GM12891 (cell line): ENCODE measurements around the gene NKX3-2.

Source experiments
- PAX5 ChIP-seq: IDR thresholded peaks from 2 replicates; pipeline ENCODE4 v1.6.1; 2011; ENCODE audit warnings: low read length, moderate library complexity, mild to moderate bottlenecking; ENCODE audit not compliant: insufficient read depth, severe bottlenecking
- POLR2A ChIP-seq: IDR thresholded peaks from 2 replicates; pipeline ENCODE4 v1.6.1; 2011; ENCODE audit warnings: low read depth, low read length, control low read depth
- POLR2AphosphoS5 ChIP-seq: IDR thresholded peaks from 2 replicates; pipeline ENCODE4 v1.6.1; 2011; ENCODE audit warnings: low read depth, low read length, control low read depth
- TAF1 ChIP-seq: IDR thresholded peaks from 2 replicates; pipeline ENCODE4 v1.6.1; 2011; ENCODE audit warnings: low read depth, low read length, control low read depth

- no peak for TF ChIP-seq POLR2AphosphoS5
- TF ChIP-seq TAF1 = no peak
- no peak for TF ChIP-seq POLR2A
- TF ChIP-seq PAX5 = no peak
Measured at GRCh38 chr4:13493793-13494192, 50.5 kb downstream of the NKX3-2 start.
